SU-DHL-6 (cell line): ENCODE data around the gene TAF15.

Source experiments
- H2AFZ ChIP-seq: fragments of 200-600 bp; sonication (generic); 2 replicates; pipeline ENCODE4 v1.6.1; 2014; ENCODE audit warnings: low read depth, mild to moderate bottlenecking, moderate library complexity, mixed read lengths, antibody characterized with exemption, low read length; ENCODE audit not compliant: severe bottlenecking
- H3F3A ChIP-seq: fragments of 200-600 bp; shearing (Covaris generic); 2 replicates; pipeline ENCODE4 v1.6.0; 2016; ENCODE audit warnings: antibody characterized with exemption, mild to moderate bottlenecking; ENCODE audit not compliant: insufficient read depth
- H3K27ac ChIP-seq: fragments of 200-600 bp; sonication (generic); 2 replicates; pipeline ENCODE4 v1.5.1; 2016; ENCODE audit warnings: low read depth, mild to moderate bottlenecking, low read length, moderate library complexity, mixed read lengths
- H3K27me3 ChIP-seq: fragments of 200-600 bp; sonication (generic), shearing (Covaris generic); 2 replicates; pipeline ENCODE4 v1.6.0; 2014; ENCODE audit warnings: mild to moderate bottlenecking, low read length
- H3K36me3 ChIP-seq: fragments of 200-600 bp; sonication (generic); 2 replicates; pipeline ENCODE4 v1.6.1; 2014; ENCODE audit warnings: mild to moderate bottlenecking, low read length, mixed read lengths
- H3K4me2 ChIP-seq: fragments of 300-600, 200-600 bp; shearing (Covaris generic), sonication (generic); 2 replicates; pipeline ENCODE4 v1.6.0; 2014; ENCODE audit warnings: low read length, low read depth, mild to moderate bottlenecking; ENCODE audit not compliant: poor library complexity, severe bottlenecking
- H3K4me3 ChIP-seq: fragments of 200-600 bp; sonication (generic); 2 replicates; pipeline ENCODE4 v1.5.1; 2014; ENCODE audit warnings: antibody characterized with exemption, low read length, mild to moderate bottlenecking, mixed read lengths; ENCODE audit not compliant: insufficient read depth, poor library complexity, severe bottlenecking
- H3K79me2 ChIP-seq: fragments of 200-600 bp; sonication (generic); 2 replicates; pipeline ENCODE4 v1.6.1; 2014; ENCODE audit warnings: mild to moderate bottlenecking, low read length, moderate library complexity; ENCODE audit not compliant: insufficient read depth
- H3K9ac ChIP-seq: fragments of 200-600 bp; sonication (generic); 2 replicates; pipeline ENCODE4 v1.7.0; 2014; ENCODE audit warnings: mild to moderate bottlenecking, low read length
- H3K9me2 ChIP-seq: fragments of 200-600 bp; sonication (generic); replicated peaks from 2 replicates; pipeline ENCODE4 v1.6.1; 2014; ENCODE audit warnings: low read length; ENCODE audit not compliant: insufficient read depth
- H3K9me3 ChIP-seq: fragments of 200-600 bp; sonication (generic); 2 replicates; pipeline ENCODE4 v1.6.1; 2014; ENCODE audit warnings: low read length, mixed read lengths; ENCODE audit not compliant: insufficient read depth
- H4K20me1 ChIP-seq: fragments of 200-600 bp; sonication (generic); 2 replicates; pipeline ENCODE4 v1.6.1; 2014; ENCODE audit warnings: low read depth, mild to moderate bottlenecking, antibody characterized with exemption, low read length, moderate library complexity, mixed read lengths
- EZH2phosphoT487 ChIP-seq: fragments of 200-600 bp; sonication (generic), shearing (Covaris generic); conservative IDR thresholded peaks from 2 replicates; pipeline ENCODE4 v1.6.1; 2018; ENCODE audit warnings: mild to moderate bottlenecking, antibody characterized with exemption, low read length, moderate library complexity, mixed read lengths
- TF ChIP-seq, protein P1 (sequence below): fragments of 200-600 bp; sonication (generic); IDR thresholded peaks from one replicate; pipeline ENCODE4 v1.5.1; 2017; ENCODE audit warnings: antibody characterized with exemption, mild to moderate bottlenecking, low read length, moderate library complexity; ENCODE audit not compliant: insufficient read depth, poor library complexity, severe bottlenecking

Gene TAF15

DNA sequence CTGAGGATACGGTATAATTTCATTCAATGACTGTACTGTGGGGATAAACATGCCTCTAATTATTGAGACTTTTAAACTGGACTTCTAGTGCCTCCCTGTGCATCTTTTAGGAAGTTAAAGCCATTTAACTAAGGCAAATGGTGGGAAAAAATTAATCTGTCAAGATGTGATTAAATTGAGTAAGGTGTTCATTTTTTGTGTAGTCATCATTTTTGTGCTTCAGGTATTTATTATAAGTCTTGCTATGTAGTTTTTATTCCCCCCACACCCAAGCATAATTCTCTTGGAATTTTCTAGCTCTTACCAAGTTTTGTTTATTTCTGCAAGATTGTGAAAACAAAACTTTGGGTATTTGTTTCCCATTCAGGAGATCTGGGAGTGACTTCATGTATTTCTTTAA is 10.2 kb downstream of the TAF15 start:
- Histone ChIP-seq H3K36me3 (peaks cover 71% of the 10 kb centered on the region), H3K9me2 (no peaks in the 10 kb centered on the region), H3K9ac (no peak overlapping the region), H2AFZ (no peak overlapping the region), H3K4me2 (no peak overlapping the region), H3K9me3 (no peaks in the 10 kb centered on the region), H3K27me3 (no peaks in the 10 kb centered on the region), H4K20me1 (peaks cover 64% of the 10 kb centered on the region), H3F3A (peaks cover 19% of the 10 kb centered on the region; the same call in 1 of the 2 replicates), H3K27ac (no peak overlapping the region), H3K79me2 (peaks cover 88% of the 10 kb centered on the region), H3K4me3 (no peak overlapping the region)
- TF ChIP-seq, protein P1, sequence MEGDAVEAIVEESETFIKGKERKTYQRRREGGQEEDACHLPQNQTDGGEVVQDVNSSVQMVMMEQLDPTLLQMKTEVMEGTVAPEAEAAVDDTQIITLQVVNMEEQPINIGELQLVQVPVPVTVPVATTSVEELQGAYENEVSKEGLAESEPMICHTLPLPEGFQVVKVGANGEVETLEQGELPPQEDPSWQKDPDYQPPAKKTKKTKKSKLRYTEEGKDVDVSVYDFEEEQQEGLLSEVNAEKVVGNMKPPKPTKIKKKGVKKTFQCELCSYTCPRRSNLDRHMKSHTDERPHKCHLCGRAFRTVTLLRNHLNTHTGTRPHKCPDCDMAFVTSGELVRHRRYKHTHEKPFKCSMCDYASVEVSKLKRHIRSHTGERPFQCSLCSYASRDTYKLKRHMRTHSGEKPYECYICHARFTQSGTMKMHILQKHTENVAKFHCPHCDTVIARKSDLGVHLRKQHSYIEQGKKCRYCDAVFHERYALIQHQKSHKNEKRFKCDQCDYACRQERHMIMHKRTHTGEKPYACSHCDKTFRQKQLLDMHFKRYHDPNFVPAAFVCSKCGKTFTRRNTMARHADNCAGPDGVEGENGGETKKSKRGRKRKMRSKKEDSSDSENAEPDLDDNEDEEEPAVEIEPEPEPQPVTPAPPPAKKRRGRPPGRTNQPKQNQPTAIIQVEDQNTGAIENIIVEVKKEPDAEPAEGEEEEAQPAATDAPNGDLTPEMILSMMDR: no peak
- TF ChIP-seq EZH2phosphoT487: no peak

DNA sequence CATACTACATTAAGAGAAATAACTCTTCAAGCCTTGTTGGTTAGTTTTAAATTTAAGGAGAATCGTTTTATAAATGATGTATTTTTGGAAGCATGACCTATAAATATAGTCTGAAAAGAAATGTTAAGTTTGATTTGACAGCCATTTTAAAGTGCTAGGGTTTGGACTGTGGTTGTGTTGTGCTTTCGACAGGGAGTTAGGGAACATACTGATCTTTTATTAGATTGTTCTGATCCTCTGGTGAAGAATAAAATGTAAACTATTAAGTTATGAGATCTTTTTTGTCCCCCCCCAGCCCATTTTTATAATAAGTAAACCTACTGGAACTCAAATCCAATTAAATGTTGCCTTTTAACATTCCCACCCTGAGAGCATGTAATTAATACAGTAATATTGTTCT is 12.0 kb downstream of the TAF15 start:
- peaks cover 16% of the 10 kb centered on the region; the same call in 1 of the 2 replicates for H3F3A ChIP-seq
- no peak overlapping the region for H3K9ac ChIP-seq
- no peak overlapping the region for H3K4me2 ChIP-seq
- H3K4me3 ChIP-seq: no peak overlapping the region
- peaks cover 73% of the 10 kb centered on the region for H3K36me3 ChIP-seq
- no peak for TF ChIP-seq EZH2phosphoT487
- TF ChIP-seq, protein P1: no peak
- no peak overlapping the region for H3K27ac ChIP-seq
- no peak overlapping the region for H2AFZ ChIP-seq
- peaks cover 77% of the 10 kb centered on the region for H3K79me2 ChIP-seq
- no peaks in the 10 kb centered on the region for H3K27me3 ChIP-seq
- H4K20me1 ChIP-seq: peaks cover 48% of the 10 kb centered on the region
- H3K9me2 ChIP-seq: no peaks in the 10 kb centered on the region
- H3K9me3 ChIP-seq: no peaks in the 10 kb centered on the region

DNA sequence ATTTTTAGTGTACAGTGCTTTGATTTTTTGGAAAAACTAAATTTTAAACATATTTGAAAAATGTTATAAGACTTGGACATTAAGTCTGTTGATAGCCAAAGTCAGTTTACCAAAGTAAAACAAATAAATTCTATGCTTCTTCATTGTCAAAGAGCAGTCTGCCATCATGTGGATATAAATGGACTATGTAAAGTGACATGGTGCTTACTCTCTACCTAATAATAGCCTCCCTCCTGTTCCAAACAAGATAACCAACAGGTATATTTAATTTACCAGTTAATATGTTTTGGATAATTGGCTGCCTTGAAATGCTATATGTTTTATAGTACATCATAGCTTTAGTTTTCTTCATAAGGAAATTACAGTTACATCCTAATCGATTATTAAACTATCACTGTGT is 15.9 kb downstream of the TAF15 start:
- Histone ChIP-seq H3K4me2 (no peak overlapping the region), H3K27me3 (no peaks in the 10 kb centered on the region), H3K4me3 (no peak overlapping the region), H3K36me3 (peaks cover 62% of the 10 kb centered on the region), H3F3A (peaks cover 20% of the 10 kb centered on the region), H3K9me3 (no peaks in the 10 kb centered on the region), H3K9ac (no peak overlapping the region), H3K27ac (no peak overlapping the region), H3K9me2 (no peaks in the 10 kb centered on the region), H3K79me2 (peaks cover 50% of the 10 kb centered on the region), H2AFZ (no peak overlapping the region), H4K20me1 (peaks cover 21% of the 10 kb centered on the region)
- TF ChIP-seq EZH2phosphoT487: no peak

DNA sequence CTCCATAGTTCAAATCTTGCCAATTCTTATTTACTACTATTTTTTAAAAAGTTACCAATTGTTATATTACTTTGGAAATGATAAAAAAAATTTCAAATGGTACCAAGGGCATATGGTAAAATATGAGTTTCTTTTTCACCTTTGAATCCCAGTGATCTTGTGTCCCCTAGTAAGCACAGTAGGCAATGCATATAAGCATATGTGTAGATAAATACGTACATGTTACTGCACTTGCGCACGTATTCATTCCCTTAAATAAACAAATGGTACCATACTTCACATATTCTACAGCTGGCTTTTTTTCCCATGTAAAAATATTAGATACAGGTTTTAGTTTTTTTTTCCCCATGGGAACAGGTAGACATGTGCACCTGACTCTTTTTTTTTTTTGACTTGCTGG is 31.8 kb downstream of the TAF15 start:
- Histone ChIP-seq H3K4me3 (no peak overlapping the region), H3K27ac (no peak overlapping the region), H3F3A (no peaks in the 10 kb centered on the region; the same call in 1 of the 2 replicates), H3K9ac (no peak overlapping the region), H3K36me3 (peaks cover 59% of the 10 kb centered on the region), H3K27me3 (no peaks in the 10 kb centered on the region), H3K79me2 (peaks cover 9% of the 10 kb centered on the region), H3K9me2 (no peaks in the 10 kb centered on the region), H2AFZ (no peak overlapping the region), H3K4me2 (no peak overlapping the region), H3K9me3 (no peaks in the 10 kb centered on the region), H4K20me1 (no peaks in the 10 kb centered on the region; the same call in 1 of the 2 replicates)
- TF ChIP-seq, protein P1: no peak
- TF ChIP-seq EZH2phosphoT487: no peak
